NCI-H446 treated with DMSO at 0.1 percent for 48 hours (cell line): ENCODE results near the gene CYP26B1.
"Not testable (repeated sequence)": the region's sequence is repeated elsewhere in the genome, so short reads cannot be mapped to it uniquely, and the experiment has no call there.

Source experiments
- DNase-seq: peaks from one replicate; lab custom pipeline; 2025; lab: John Stamatoyannopoulos, UW

Gene CYP26B1

GRCh38 chr2:72109291-72109690, 38.4 kb downstream of the CYP26B1 start:
- DNase-seq = no peak

GRCh38 chr2:72108121-72108520, 39.5 kb downstream of the CYP26B1 start:
- DNase-seq = no peak

- no peak for DNase-seq
Measured at GRCh38 chr2:72106978-72107377, 40.7 kb downstream of the CYP26B1 start.

GRCh38 chr2:72104821-72105588, 42.7 kb downstream of the CYP26B1 start:
- no peak for DNase-seq

- DNase-seq = no peak
Measured at GRCh38 chr2:72103690-72104089, 44.0 kb downstream of the CYP26B1 start.

- DNase-seq = no peak
Measured at GRCh38 chr2:72103161-72103560, 44.5 kb downstream of the CYP26B1 start.

- no peak for DNase-seq
Measured at GRCh38 chr2:72098935-72099334, 48.7 kb downstream of the CYP26B1 start.

GRCh38 chr2:72097276-72097675, 50.4 kb downstream of the CYP26B1 start:
- DNase-seq = no peak

GRCh38 chr2:72096181-72096580, 51.5 kb downstream of the CYP26B1 start:
- DNase-seq = no peak

- no peak for DNase-seq
Measured at GRCh38 chr2:72095364-72095763, 52.3 kb downstream of the CYP26B1 start.

GRCh38 chr2:72094701-72095100, 53.0 kb downstream of the CYP26B1 start:
- DNase-seq = no peak

- no peak for DNase-seq
Measured at GRCh38 chr2:72092111-72092510, 55.6 kb downstream of the CYP26B1 start.

GRCh38 chr2:72090781-72091482, 56.7 kb downstream of the CYP26B1 start:
- DNase-seq = no peak

- no peak for DNase-seq
Measured at GRCh38 chr2:72090271-72090720, 57.4 kb downstream of the CYP26B1 start.

- DNase-seq = no peak
Measured at GRCh38 chr2:72089537-72089936, 58.1 kb downstream of the CYP26B1 start.

- DNase-seq = no peak
Measured at GRCh38 chr2:72089028-72089427, 58.6 kb downstream of the CYP26B1 start.

- not testable (repeated sequence) for DNase-seq
Measured at GRCh38 chr2:72086871-72087633, 60.6 kb downstream of the CYP26B1 start.

- no peak for DNase-seq
Measured at GRCh38 chr2:72085513-72085912, 62.1 kb downstream of the CYP26B1 start.

- DNase-seq = no peak
Measured at GRCh38 chr2:72085036-72085435, 62.6 kb downstream of the CYP26B1 start.

- no peak for DNase-seq
Measured at GRCh38 chr2:72084584-72084976, 63.1 kb downstream of the CYP26B1 start.

- no peak for DNase-seq
Measured at GRCh38 chr2:72083751-72084583, 63.7 kb downstream of the CYP26B1 start.

GRCh38 chr2:72082887-72083286, 64.8 kb downstream of the CYP26B1 start:
- DNase-seq = no peak
